Measurements from ENCODE around the gene SMOC2.
"Not testable (repeated sequence)": the region's sequence is repeated elsewhere in the genome, so short reads cannot be mapped to it uniquely, and the experiment has no call there.

SMOC2 gene

GRCh38 chr6:168705271-168705670, 264.3 kb downstream of the SMOC2 start:
- not testable (repeated sequence) for DNase-seq

GRCh38 chr6:168706471-168707177, 265.6 kb downstream of the SMOC2 start:
- DNase-seq, result no peak

- no peak for DNase-seq
Measured at GRCh38 chr6:168708526-168708925, 267.5 kb downstream of the SMOC2 start.

GRCh38 chr6:168708984-168709383, 268.0 kb downstream of the SMOC2 start:
- DNase-seq, result no peak

- DNase-seq, result no peak
Measured at GRCh38 chr6:168709390-168709789, 268.4 kb downstream of the SMOC2 start.

- no peak for DNase-seq
Measured at GRCh38 chr6:168709991-168710390, 269.0 kb downstream of the SMOC2 start.

- no peak for DNase-seq
Measured at GRCh38 chr6:168711049-168711640, 270.2 kb downstream of the SMOC2 start.

GRCh38 chr6:168711666-168712300, 270.8 kb downstream of the SMOC2 start:
- no peak for DNase-seq

- DNase-seq, result no peak
Measured at GRCh38 chr6:168712993-168713392, 272.0 kb downstream of the SMOC2 start.

GRCh38 chr6:168713839-168714238, 272.9 kb downstream of the SMOC2 start:
- DNase-seq, result no peak

GRCh38 chr6:168714547-168715260, 273.7 kb downstream of the SMOC2 start:
- no peak for DNase-seq

- DNase-seq, result no peak
Measured at GRCh38 chr6:168715643-168716481, 274.9 kb downstream of the SMOC2 start.

- no peak for DNase-seq
Measured at GRCh38 chr6:168716581-168716980, 275.6 kb downstream of the SMOC2 start.

- DNase-seq, result no peak
Measured at GRCh38 chr6:168717491-168717890, 276.5 kb downstream of the SMOC2 start.
